Hepatocyte (in vitro differentiated cells): ENCODE data around the gene FH. TPM values are rescaled to one million over a fixed set of nuclear protein-coding genes. Genes with fewer than 3 reads are reported as not detected.
A peak's percentile ranks its signal among the peaks of the same experiment; 100 is the strongest.

Source experiments
- DNase-seq: peaks from one replicate; pipeline ENCODE4 v3.0.0-alpha.2; 2016; ENCODE audit warnings: low spot score
- H2AFZ ChIP-seq: fragments of 200-600 bp; sonication (generic); 2 replicates; pipeline ENCODE4 v1.6.0; 2016; ENCODE audit warnings: antibody characterized with exemption, mild to moderate bottlenecking
- H3K27ac ChIP-seq: fragments of 200-600 bp; sonication (generic); 2 replicates; pipeline ENCODE4 v1.5.1; 2016; ENCODE audit warnings: mild to moderate bottlenecking
- H3K27me3 ChIP-seq: fragments of 200-600 bp; sonication (generic); 2 replicates; pipeline ENCODE4 v1.6.1; 2016
- H3K36me3 ChIP-seq: fragments of 200-600 bp; sonication (generic); replicated peaks from 2 replicates; pipeline ENCODE4 v1.5.1; 2016; ENCODE audit warnings: low read depth; ENCODE audit not compliant: insufficient read depth
- H3K4me1 ChIP-seq: fragments of 200-600 bp; sonication (generic); 2 replicates; pipeline ENCODE4 v1.5.1; 2016; ENCODE audit warnings: mild to moderate bottlenecking, moderate library complexity; ENCODE audit not compliant: insufficient read depth
- H3K4me2 ChIP-seq: fragments of 200-600 bp; sonication (generic); 2 replicates; pipeline ENCODE4 v1.6.0; 2016
- H3K4me3 ChIP-seq: fragments of 200-600 bp; sonication (generic); 2 replicates; pipeline ENCODE4 v1.5.1; 2016; ENCODE audit warnings: mild to moderate bottlenecking
- H3K79me2 ChIP-seq: fragments of 200-600 bp; sonication (generic); 2 replicates; pipeline ENCODE4 v1.6.0; 2017; ENCODE audit warnings: mild to moderate bottlenecking
- H3K9me2 ChIP-seq: fragments of 200-600 bp; sonication (generic); replicated peaks from 2 replicates; pipeline ENCODE4 v1.6.0; 2017; ENCODE audit warnings: mild to moderate bottlenecking; ENCODE audit not compliant: insufficient read depth
- H3K9me3 ChIP-seq: fragments of 200-600 bp; sonication (generic); 2 replicates; pipeline ENCODE4 v1.5.1; 2016; ENCODE audit warnings: low read depth, mild to moderate bottlenecking
- H4K20me1 ChIP-seq: fragments of 200-600 bp; sonication (generic); 2 replicates; pipeline ENCODE4 v1.6.0; 2016; ENCODE audit warnings: mild to moderate bottlenecking; ENCODE audit not compliant: insufficient read depth, poor library complexity, severe bottlenecking
- EZH2 ChIP-seq: fragments of 200-600 bp; sonication (generic); IDR thresholded peaks from 2 replicates; pipeline ENCODE4 v1.6.1; 2016; ENCODE audit warnings: antibody characterized with exemption, mild to moderate bottlenecking, borderline replicate concordance
- EZH2phosphoT487 ChIP-seq: fragments of 200-600 bp; sonication (generic); IDR thresholded peaks from one replicate; pipeline ENCODE4 v1.6.1; 2018; ENCODE audit warnings: antibody characterized with exemption, mild to moderate bottlenecking, low read depth, moderate library complexity; ENCODE audit not compliant: unreplicated experiment, severe bottlenecking
- WGBS: methylation state at CpG from one replicate; pipeline ENCODE4 v1.1.6; 2016; ENCODE audit warnings: low lambda C conversion rate; ENCODE audit errors: missing lambda C conversion rate; 5-methylcytosine and 5-hydroxymethylcytosine counted together
- polyA plus RNA-seq: library from polyadenylated mRNA; unstranded; fragments of >200 nt; fragmentation: Nextera tagmentation; extraction: Ambion mirVana; gene quantifications from 2 replicates; pipeline ENCODE4 v1.2.1, GENCODE V29; 2016
- total RNA-seq: library from RNA; depleted of rRNA; stranded (reverse); fragments of >200 nt; gene quantifications from 2 replicates; pipeline ENCODE4 v1.2.3, GENCODE V29; 2014
- TF ChIP-seq, protein P1 (sequence below): fragments of 200-600 bp; sonication (generic); IDR thresholded peaks from 2 replicates; pipeline ENCODE4 v1.5.1; 2016; ENCODE audit warnings: antibody characterized with exemption, mild to moderate bottlenecking; ENCODE audit not compliant: poor library complexity

The FH gene
- total and polyA plus RNA-seq, 2 experiments from 2014 or later: 62.7 to 96.7 TPM

DNA sequence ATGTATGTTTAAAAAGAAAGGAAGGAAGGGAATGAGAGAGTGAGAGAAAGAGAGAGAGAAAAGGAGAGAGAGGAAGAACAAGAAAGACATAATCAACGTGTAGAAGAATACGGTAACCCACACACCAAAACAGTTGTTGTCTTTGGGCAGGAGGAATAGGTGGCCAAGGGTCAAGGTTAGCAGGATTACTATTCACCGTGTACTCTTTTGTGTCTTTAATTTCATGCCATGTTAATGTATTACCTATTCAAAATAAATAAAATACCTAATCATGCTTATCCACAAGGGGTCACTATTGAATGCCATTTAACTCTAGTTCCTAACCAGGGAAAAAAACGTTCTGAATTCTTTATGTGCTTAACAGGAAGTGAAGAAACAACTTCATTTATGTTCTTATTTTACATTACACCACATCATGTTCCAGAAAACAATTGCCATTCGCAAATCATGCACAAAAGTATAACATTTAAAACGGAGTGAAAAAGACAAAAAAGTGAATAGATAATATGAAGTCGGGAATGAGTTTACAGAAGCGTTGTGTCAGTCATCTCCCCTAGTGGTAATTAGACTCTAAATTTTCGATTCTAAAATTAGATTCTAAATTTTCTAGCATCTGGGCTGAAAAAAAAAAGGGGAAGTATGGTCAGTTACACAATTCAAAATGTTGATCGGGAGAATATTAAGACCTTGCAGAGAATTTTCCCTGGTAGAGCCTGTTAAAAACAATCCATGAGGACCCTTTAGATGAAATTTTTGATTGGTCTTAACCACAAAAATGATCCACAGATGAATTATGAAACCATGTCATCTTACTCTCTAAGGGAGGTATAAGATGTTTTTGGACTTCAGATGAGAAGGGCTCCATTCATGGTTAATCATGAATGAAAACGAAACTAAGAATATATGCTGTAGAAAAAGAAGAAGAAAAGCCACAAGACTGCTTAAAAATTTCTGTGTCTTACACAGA, 11.9 kb upstream of the FH start:
- Histone ChIP-seq H2AFZ (peak overlapping the region; percentile 79), H3K79me2 (no peaks in the 10 kb centered on the region)

DNA sequence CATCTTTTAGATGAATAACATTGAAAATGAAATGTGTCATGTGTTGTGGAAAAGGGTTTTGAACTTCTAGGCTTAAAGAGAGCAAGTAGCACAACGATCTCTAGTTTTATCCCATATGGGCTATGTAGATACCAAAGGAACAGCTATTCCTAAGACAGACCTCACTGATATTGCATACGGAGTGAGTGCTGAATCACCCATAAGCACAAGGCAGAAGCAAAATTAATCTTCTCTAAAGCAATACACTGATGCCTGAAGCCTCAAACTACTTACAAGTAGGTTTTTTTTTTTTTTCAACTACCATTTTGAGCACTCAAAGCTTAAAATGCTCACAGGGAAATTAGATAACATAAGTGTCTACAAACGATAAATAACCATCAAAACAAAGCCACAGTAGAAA, 7.6 kb upstream of the FH start:
- TF ChIP-seq EZH2 (no peak), EZH2phosphoT487 (no peak)
- TF ChIP-seq, protein P1, sequence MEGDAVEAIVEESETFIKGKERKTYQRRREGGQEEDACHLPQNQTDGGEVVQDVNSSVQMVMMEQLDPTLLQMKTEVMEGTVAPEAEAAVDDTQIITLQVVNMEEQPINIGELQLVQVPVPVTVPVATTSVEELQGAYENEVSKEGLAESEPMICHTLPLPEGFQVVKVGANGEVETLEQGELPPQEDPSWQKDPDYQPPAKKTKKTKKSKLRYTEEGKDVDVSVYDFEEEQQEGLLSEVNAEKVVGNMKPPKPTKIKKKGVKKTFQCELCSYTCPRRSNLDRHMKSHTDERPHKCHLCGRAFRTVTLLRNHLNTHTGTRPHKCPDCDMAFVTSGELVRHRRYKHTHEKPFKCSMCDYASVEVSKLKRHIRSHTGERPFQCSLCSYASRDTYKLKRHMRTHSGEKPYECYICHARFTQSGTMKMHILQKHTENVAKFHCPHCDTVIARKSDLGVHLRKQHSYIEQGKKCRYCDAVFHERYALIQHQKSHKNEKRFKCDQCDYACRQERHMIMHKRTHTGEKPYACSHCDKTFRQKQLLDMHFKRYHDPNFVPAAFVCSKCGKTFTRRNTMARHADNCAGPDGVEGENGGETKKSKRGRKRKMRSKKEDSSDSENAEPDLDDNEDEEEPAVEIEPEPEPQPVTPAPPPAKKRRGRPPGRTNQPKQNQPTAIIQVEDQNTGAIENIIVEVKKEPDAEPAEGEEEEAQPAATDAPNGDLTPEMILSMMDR: no peak
- no peak overlapping the region for H3K4me2 ChIP-seq

More for the DNA sequence above, 11.9 kb upstream of the FH start:
- no peaks in the 10 kb centered on the region for H3K36me3 ChIP-seq
- H3K4me1 ChIP-seq: peaks cover 5% of the 10 kb centered on the region
- H3K4me3 ChIP-seq: peak overlapping the region; percentile 16
- peak; percentile 71 for DNase-seq
- H3K27ac ChIP-seq: no peak overlapping the region
- 34% methylated on average over 11 of the region's 11 CpGs for WGBS
- no peaks in the 10 kb centered on the region for H4K20me1 ChIP-seq
- H3K27me3 ChIP-seq: peaks cover 3% of the 10 kb centered on the region
- H3K9me3 ChIP-seq: no peaks in the 10 kb centered on the region
- no peak for TF ChIP-seq EZH2
- TF ChIP-seq, protein P1: peak; percentile 71
- H3K9me2 ChIP-seq: no peaks in the 10 kb centered on the region
- H3K4me2 ChIP-seq: peak overlapping the region; percentile 71

GRCh38 chr1:241525026-241525425, 5.5 kb upstream of the FH start:
- Histone ChIP-seq H3K36me3 (no peaks in the 10 kb centered on the region), H3K9me2 (no peaks in the 10 kb centered on the region), H4K20me1 (no peaks in the 10 kb centered on the region), H3K79me2 (no peaks in the 10 kb centered on the region), H3K4me1 (no peaks in the 10 kb centered on the region), H3K4me2 (no peak overlapping the region), H3K9me3 (no peaks in the 10 kb centered on the region), H3K27me3 (peaks cover 14% of the 10 kb centered on the region), H3K27ac (no peak overlapping the region), H2AFZ (no peak overlapping the region), H3K4me3 (no peak overlapping the region)
- no peak for DNase-seq
- TF ChIP-seq, protein P1: no peak
- TF ChIP-seq EZH2phosphoT487 (no peak), EZH2 (no peak)
- whole genome bisulfite sequencing: 54% methylated on average over 3 of the region's 3 CpGs

More for the DNA sequence above, 7.6 kb upstream of the FH start:
- DNase-seq: no peak
- WGBS: 78% methylated on average over 3 of the region's 3 CpGs
- Histone ChIP-seq H3K27ac (no peak overlapping the region), H3K9me3 (no peaks in the 10 kb centered on the region), H3K9me2 (no peaks in the 10 kb centered on the region), H3K27me3 (peaks cover 14% of the 10 kb centered on the region), H3K36me3 (no peaks in the 10 kb centered on the region), H3K4me1 (no peaks in the 10 kb centered on the region), H3K79me2 (no peaks in the 10 kb centered on the region), H3K4me3 (no peak overlapping the region), H2AFZ (no peak overlapping the region), H4K20me1 (no peaks in the 10 kb centered on the region)
